SK-N-SH treated with all-trans-retinoic acid at 6 μM for 48 hours (cell line): Measurements from ENCODE around the gene TEX14.
A peak's percentile ranks its signal among the peaks of the same experiment; 100 is the strongest.

Source experiments
- ATAC-seq: fragments of 200-7000 bp; cut with Tn5 transposase; 3 replicates; pipeline ENCODE4 v1.9.1; 2020; ENCODE audit warnings: mild to moderate bottlenecking, moderate library complexity
- ARNTL ChIP-seq: fragments of 450-650 bp; formaldehyde crosslinking; IDR thresholded peaks from 2 replicates; pipeline ENCODE4 v1.5.0; 2020; ENCODE audit warnings: low read depth, mild to moderate bottlenecking, moderate library complexity, borderline replicate concordance
- BACH2 ChIP-seq: fragments of 250-450 bp; sonication (Bioruptor Pico); IDR thresholded peaks from 2 replicates; pipeline ENCODE4 v1.9.0; 2021; ENCODE audit warnings: mild to moderate bottlenecking, borderline replicate concordance
- CREB5 ChIP-seq: fragments of 250-450 bp; sonication (Bioruptor Pico); IDR thresholded peaks from 2 replicates; pipeline ENCODE4 v1.5.1; 2020; ENCODE audit warnings: low read depth, mild to moderate bottlenecking, moderate library complexity
- CSDC2 ChIP-seq: fragments of 250-450 bp; sonication (Bioruptor Pico); IDR thresholded peaks from 2 replicates; pipeline ENCODE4 v1.5.0; 2020; ENCODE audit warnings: mild to moderate bottlenecking, moderate library complexity
- CSRNP3 ChIP-seq: fragments of 250-450 bp; sonication (Bioruptor Pico); IDR thresholded peaks from 2 replicates; pipeline ENCODE4 v1.5.1; 2021; ENCODE audit warnings: mild to moderate bottlenecking, moderate library complexity
- GLIS3 ChIP-seq: fragments of 250-450 bp; sonication (Bioruptor Pico); IDR thresholded peaks from 2 replicates; pipeline ENCODE4 v1.5.0; 2020; ENCODE audit warnings: mild to moderate bottlenecking, moderate library complexity
- ISL1 ChIP-seq: fragments of 250-450 bp; sonication (Bioruptor Pico); IDR thresholded peaks from 2 replicates; pipeline ENCODE4 v2.1.2; 2022; ENCODE audit warnings: mild to moderate bottlenecking, moderate library complexity
- OSR1 ChIP-seq: fragments of 250-450 bp; sonication (Bioruptor Pico); IDR thresholded peaks from 2 replicates; pipeline ENCODE4 v1.8.0; 2022; ENCODE audit warnings: moderate library complexity, mild to moderate bottlenecking, inconsistent platforms
- PATZ1 ChIP-seq: fragments of 250-450 bp; sonication (Bioruptor Pico); IDR thresholded peaks from 2 replicates; pipeline ENCODE4 v1.8.0; 2020; ENCODE audit warnings: mild to moderate bottlenecking, moderate library complexity, borderline replicate concordance
- POU6F1 ChIP-seq: fragments of 250-450 bp; sonication (Bioruptor Pico); IDR thresholded peaks from 2 replicates; pipeline ENCODE4 v1.8.0; 2021; ENCODE audit warnings: low read depth, mild to moderate bottlenecking, moderate library complexity, borderline replicate concordance
- PPARA ChIP-seq: fragments of 250-450 bp; sonication (Bioruptor Pico); IDR thresholded peaks from 2 replicates; pipeline ENCODE4 v1.5.0; 2020; ENCODE audit warnings: mild to moderate bottlenecking, borderline replicate concordance
- RARB ChIP-seq: fragments of 250-450 bp; sonication (Bioruptor Pico); IDR thresholded peaks from 2 replicates; pipeline ENCODE4 v1.8.0; 2021; ENCODE audit warnings: mild to moderate bottlenecking, moderate library complexity
- SNAI2 ChIP-seq: fragments of 250-450 bp; sonication (Bioruptor Pico); IDR thresholded peaks from 2 replicates; pipeline ENCODE4 v1.5.0; 2020; ENCODE audit warnings: mild to moderate bottlenecking, moderate library complexity
- TCF4 ChIP-seq: fragments of 250-450 bp; sonication (Bioruptor Pico); IDR thresholded peaks from 2 replicates; pipeline ENCODE4 v1.8.0; 2021; ENCODE audit warnings: mild to moderate bottlenecking, moderate library complexity, borderline replicate concordance
- TOX ChIP-seq: fragments of 250-450 bp; sonication (Bioruptor Pico); IDR thresholded peaks from 2 replicates; pipeline ENCODE4 v1.8.0; 2021; ENCODE audit warnings: mild to moderate bottlenecking, moderate library complexity, borderline replicate concordance
- TSHZ2 ChIP-seq: fragments of 250-450 bp; sonication (Bioruptor Pico); IDR thresholded peaks from 2 replicates; pipeline ENCODE4 v1.5.0; 2020; ENCODE audit warnings: mild to moderate bottlenecking, moderate library complexity
- ZC3H10 ChIP-seq: fragments of 250-450 bp; sonication (Bioruptor Pico); IDR thresholded peaks from 2 replicates; pipeline ENCODE4 v1.5.1; 2021; ENCODE audit warnings: mild to moderate bottlenecking, moderate library complexity
- ZFP3 ChIP-seq: fragments of 250-450 bp; sonication (Bioruptor Pico); IDR thresholded peaks from 2 replicates; pipeline ENCODE4 v1.5.0; 2020; ENCODE audit warnings: mild to moderate bottlenecking, moderate library complexity
- ZFP30 ChIP-seq: fragments of 450-650 bp; formaldehyde crosslinking; IDR thresholded peaks from 2 replicates; pipeline ENCODE4 v1.5.0; 2022; ENCODE audit warnings: mild to moderate bottlenecking, moderate library complexity
- ZNF565 ChIP-seq: fragments of 450-650 bp; formaldehyde crosslinking; conservative IDR thresholded peaks from 2 replicates; pipeline ENCODE4 v1.5.0; 2020; ENCODE audit warnings: low read depth, mild to moderate bottlenecking, moderate library complexity
- ZNF70 ChIP-seq: fragments of 450-650 bp; formaldehyde crosslinking; IDR thresholded peaks from 2 replicates; pipeline ENCODE4 v1.5.0; 2020; ENCODE audit warnings: mild to moderate bottlenecking, moderate library complexity

The TEX14 gene

GRCh38 chr17:58684003-58684402 is 7.8 kb downstream of the TEX14 start:
- TF ChIP-seq ZFP30 (no peak), TCF4 (no peak), CSDC2 (CRISPR knock-in tag) (no peak), GLIS3 (CRISPR knock-in tag) (no peak), ZNF70 (no peak), ZC3H10 (CRISPR knock-in tag) (no peak), RARB (CRISPR knock-in tag) (no peak), CREB5 (CRISPR knock-in tag) (no peak)
- TF ChIP-seq, all 23 proteins: peak for 0
- ATAC-seq, result no peak

GRCh38 chr17:58680038-58680369 is 11.8 kb downstream of the TEX14 start:
- no peak for ATAC-seq
- no peak for TF ChIP-seq PATZ1
- TF ChIP-seq ARNTL (CRISPR knock-in tag), result no peak
- TF ChIP-seq POU6F1 (CRISPR knock-in tag), result no peak
- no peak for TF ChIP-seq OSR1
- no peak for TF ChIP-seq TSHZ2
- no peak for TF ChIP-seq TCF4
- TF ChIP-seq CREB5 (CRISPR knock-in tag), result no peak
- no peak for TF ChIP-seq TOX (CRISPR knock-in tag)
- TF ChIP-seq BACH2 (CRISPR knock-in tag), result no peak
- no peak for TF ChIP-seq PPARA (CRISPR knock-in tag)
- no peak for TF ChIP-seq ZNF565
- TF ChIP-seq GLIS3 (CRISPR knock-in tag), result no peak
- no peak for TF ChIP-seq ZC3H10 (CRISPR knock-in tag)
- no peak for TF ChIP-seq ZFP3 (CRISPR knock-in tag)
- TF ChIP-seq ISL1 (CRISPR knock-in tag), result no peak
- no peak for TF ChIP-seq ZNF70
- TF ChIP-seq CSRNP3, result no peak

GRCh38 chr17:58679263-58680037 is 12.4 kb downstream of the TEX14 start:
- peak; percentile 74 for ATAC-seq
- peak; percentile 99 for TF ChIP-seq PATZ1
- no peak for TF ChIP-seq SNAI2 (CRISPR knock-in tag)
- TF ChIP-seq POU6F1 (CRISPR knock-in tag), result 0 out of 2 replicates have a peak, but pooled peaks have one; percentile 30
- peak; percentile 54; the same call in 1 of the 2 replicates for TF ChIP-seq ZFP30
- TF ChIP-seq ZFP3 (CRISPR knock-in tag), result 0 out of 2 replicates have a peak, but pooled peaks have one; percentile 19
- no peak for TF ChIP-seq PPARA (CRISPR knock-in tag)
- TF ChIP-seq RARB (CRISPR knock-in tag), result peak; percentile 96
- no peak for TF ChIP-seq BACH2 (CRISPR knock-in tag)
- TF ChIP-seq TCF4, result peak; percentile 54
